ENCODE data around the gene USP49. TPM values are rescaled to one million over a fixed set of nuclear protein-coding genes. Genes with fewer than 3 reads are reported as not detected.

Gene USP49
- total and polyA plus RNA-seq, 10 of the 15 experiments (the other 5 are each of a cell fraction or from before 2014, with no cell fraction given): 1.0 to 7.7 (median 4.3) TPM

DNA sequence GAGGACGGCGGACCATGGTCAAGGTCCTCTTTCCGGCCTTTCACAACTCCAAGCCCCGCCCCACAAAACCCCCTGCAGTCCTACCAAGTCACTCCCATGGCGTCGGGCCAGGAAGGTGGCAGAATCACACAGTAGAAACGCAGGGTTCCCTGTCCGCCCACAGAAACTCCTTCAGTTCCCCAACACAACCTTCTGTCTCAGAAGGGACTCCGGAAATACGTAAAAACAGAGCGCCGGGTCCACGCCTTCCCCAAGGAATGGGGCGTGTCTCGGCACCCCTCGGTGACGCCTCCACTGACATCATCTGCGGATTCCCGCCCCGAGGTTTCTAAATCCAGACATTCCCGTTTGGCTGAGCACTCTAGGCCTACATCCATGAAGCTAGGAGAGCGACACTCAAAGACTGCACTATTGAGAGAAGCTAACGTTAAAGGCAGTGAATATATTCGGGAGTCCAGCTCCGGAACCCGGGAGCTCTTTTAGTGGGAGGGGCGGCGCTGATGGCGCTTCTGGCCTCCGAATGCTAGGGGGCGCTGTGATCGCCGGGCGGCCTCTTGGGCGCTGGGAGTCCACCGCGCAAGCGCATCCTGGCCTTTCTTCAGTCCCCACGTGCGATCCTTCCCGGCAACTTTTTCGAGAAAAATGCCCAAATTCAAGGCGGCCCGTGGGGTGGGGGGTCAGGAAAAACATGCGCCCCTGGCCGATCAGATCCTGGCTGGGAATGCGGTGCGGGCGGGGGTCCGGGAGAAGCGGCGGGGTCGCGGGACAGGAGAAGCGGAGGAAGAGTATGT is 25.9 kb upstream of the USP49 start, which contains the start of the genes BYSL and MED20:
Gene BYSL, plus strand, starts transcription at position 579 of the 791 bp plus-strand sequence. Its CDS starts 64 bp downstream, at position 643.
Gene MED20, minus strand, starts transcription at position 219 of the 791 bp plus-strand sequence. Its CDS starts 121 bp downstream, at position 98.
- H4K20me1 ChIP-seq (ENCODE audit: control insufficient read depth, insufficient read depth): no peaks in the 10 kb centered on the region
- H3K4me3 ChIP-seq: peak within 1 kb of the TSS; percentile 67
- H3K27me3 ChIP-seq (replicated peaks in 1 of 2; ENCODE audit: control insufficient read depth in 2 of 2, insufficient read depth in 2 of 2, low read length in 1 of 2): no peaks in the 10 kb centered on the region
- H3K36me3 ChIP-seq (ENCODE audit: control insufficient read depth in 2 of 2, insufficient read depth in 2 of 2, low read length in 1 of 2): peaks cover 0 to 1% of the 10 kb centered on the region in 2 experiments; a peak in 1 of 4 replicates
- ChIA-PET CTCF (interaction anchor here (0.5 to 8.3 kb wide), 43 partner anchors 8 to 643 kb away, joined by 3 to 137 read pairs (median 4); partner anchors contain the start of genes CCND3, MRPS10, TAF8 and TOMM6), SMC1A (ENCODE audit: uncharacterized antibody, unreplicated experiment) (interaction anchor here (0.9 to 2.7 kb wide), 15 partner anchors 9 to 296 kb away, joined by 3 to 23 read pairs (median 5); partner anchors contain the start of genes MRPS10, TOMM6 and USP49), POLR2A (interaction anchor here (0.9 to 2.5 kb wide), 12 partner anchors 10 to 297 kb away, joined by 3 to 9 read pairs (median 4); partner anchors contain the start of gene MRPS10), RAD21 (ENCODE audit: unreplicated experiment) (interaction anchor here (0.6 to 2.8 kb wide), 20 partner anchors 9 to 296 kb away, joined by 3 to 23 read pairs (median 5); partner anchors contain the start of genes TAF8, TOMM6 and USP49)
- DNase-seq (ENCODE audit: low read depth, low spot score): peak; percentile 83
- peak within 1 kb of the TSS; percentile 95 for H3K27ac ChIP-seq (ENCODE audit: control insufficient read depth, insufficient read depth)
- intact Hi-C loops (cut with micrococcal nuclease; ENCODE audit: unreplicated experiment): loop anchor here (1.0 to 5.0 kb wide), 5 partner anchors 26 to 296 kb away; partner anchors contain the start of genes MRPS10, TOMM6 and USP49
- in situ Hi-C loops (cut with MboI): no loop called here
- H3K9me3 ChIP-seq (replicated peaks; ENCODE audit: control insufficient read depth, insufficient read depth, low read length): no peaks in the 10 kb centered on the region
- H3K79me2 ChIP-seq (ENCODE audit: control insufficient read depth, insufficient read depth, low read length): peaks cover 49% of the 10 kb centered on the region
- ATAC-seq: peak; percentile 91
- H3K4me2 ChIP-seq (ENCODE audit: control insufficient read depth, insufficient read depth): peak within 1 kb of the TSS; percentile 99
- FAIRE-seq: peak; percentile 98
- peak within 1 kb of the TSS; percentile 83 for H3K9ac ChIP-seq (ENCODE audit: control insufficient read depth, insufficient read depth, low read length)
- no TSS peak for BruUV-seq (replicated peaks)
- H2AFZ ChIP-seq (ENCODE audit: control insufficient read depth, low read depth, low read length): peak within 1 kb of the TSS; percentile 99
- 1% methylated on average over 52 of the region's 55 CpGs for WGBS (ENCODE audit: insufficient coverage, insufficient replicate concordance, low lambda C conversion rate, missing lambda C conversion rate)
- peaks cover 4% of the 10 kb centered on the region; the same call in 1 of the 2 replicates for H3K4me1 ChIP-seq (ENCODE audit: control insufficient read depth, insufficient read depth, low read length)
- 0 out of 4 replicates have a peak, but pooled peaks have one; percentile 35 to 57 for TF ChIP-seq EP300 (IDR thresholded peaks at IDR 0.05; ENCODE audit: borderline replicate concordance in 1 of 2, control insufficient read depth in 1 of 2, low read depth in 2 of 2, low read length in 2 of 2)
- TF ChIP-seq, protein P1, sequence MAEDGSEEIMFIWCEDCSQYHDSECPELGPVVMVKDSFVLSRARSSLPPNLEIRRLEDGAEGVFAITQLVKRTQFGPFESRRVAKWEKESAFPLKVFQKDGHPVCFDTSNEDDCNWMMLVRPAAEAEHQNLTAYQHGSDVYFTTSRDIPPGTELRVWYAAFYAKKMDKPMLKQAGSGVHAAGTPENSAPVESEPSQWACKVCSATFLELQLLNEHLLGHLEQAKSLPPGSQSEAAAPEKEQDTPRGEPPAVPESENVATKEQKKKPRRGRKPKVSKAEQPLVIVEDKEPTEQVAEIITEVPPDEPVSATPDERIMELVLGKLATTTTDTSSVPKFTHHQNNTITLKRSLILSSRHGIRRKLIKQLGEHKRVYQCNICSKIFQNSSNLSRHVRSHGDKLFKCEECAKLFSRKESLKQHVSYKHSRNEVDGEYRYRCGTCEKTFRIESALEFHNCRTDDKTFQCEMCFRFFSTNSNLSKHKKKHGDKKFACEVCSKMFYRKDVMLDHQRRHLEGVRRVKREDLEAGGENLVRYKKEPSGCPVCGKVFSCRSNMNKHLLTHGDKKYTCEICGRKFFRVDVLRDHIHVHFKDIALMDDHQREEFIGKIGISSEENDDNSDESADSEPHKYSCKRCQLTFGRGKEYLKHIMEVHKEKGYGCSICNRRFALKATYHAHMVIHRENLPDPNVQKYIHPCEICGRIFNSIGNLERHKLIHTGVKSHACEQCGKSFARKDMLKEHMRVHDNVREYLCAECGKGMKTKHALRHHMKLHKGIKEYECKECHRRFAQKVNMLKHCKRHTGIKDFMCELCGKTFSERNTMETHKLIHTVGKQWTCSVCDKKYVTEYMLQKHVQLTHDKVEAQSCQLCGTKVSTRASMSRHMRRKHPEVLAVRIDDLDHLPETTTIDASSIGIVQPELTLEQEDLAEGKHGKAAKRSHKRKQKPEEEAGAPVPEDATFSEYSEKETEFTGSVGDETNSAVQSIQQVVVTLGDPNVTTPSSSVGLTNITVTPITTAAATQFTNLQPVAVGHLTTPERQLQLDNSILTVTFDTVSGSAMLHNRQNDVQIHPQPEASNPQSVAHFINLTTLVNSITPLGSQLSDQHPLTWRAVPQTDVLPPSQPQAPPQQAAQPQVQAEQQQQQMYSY (CRISPR knock-in tag; IDR thresholded peaks at IDR 0.05): no peak
- peak; percentile 98; the same call in 1 of the 2 replicates for TF ChIP-seq RB1 (IDR thresholded peaks at IDR 0.05; ENCODE audit: borderline replicate concordance)
- TF ChIP-seq, protein P2, sequence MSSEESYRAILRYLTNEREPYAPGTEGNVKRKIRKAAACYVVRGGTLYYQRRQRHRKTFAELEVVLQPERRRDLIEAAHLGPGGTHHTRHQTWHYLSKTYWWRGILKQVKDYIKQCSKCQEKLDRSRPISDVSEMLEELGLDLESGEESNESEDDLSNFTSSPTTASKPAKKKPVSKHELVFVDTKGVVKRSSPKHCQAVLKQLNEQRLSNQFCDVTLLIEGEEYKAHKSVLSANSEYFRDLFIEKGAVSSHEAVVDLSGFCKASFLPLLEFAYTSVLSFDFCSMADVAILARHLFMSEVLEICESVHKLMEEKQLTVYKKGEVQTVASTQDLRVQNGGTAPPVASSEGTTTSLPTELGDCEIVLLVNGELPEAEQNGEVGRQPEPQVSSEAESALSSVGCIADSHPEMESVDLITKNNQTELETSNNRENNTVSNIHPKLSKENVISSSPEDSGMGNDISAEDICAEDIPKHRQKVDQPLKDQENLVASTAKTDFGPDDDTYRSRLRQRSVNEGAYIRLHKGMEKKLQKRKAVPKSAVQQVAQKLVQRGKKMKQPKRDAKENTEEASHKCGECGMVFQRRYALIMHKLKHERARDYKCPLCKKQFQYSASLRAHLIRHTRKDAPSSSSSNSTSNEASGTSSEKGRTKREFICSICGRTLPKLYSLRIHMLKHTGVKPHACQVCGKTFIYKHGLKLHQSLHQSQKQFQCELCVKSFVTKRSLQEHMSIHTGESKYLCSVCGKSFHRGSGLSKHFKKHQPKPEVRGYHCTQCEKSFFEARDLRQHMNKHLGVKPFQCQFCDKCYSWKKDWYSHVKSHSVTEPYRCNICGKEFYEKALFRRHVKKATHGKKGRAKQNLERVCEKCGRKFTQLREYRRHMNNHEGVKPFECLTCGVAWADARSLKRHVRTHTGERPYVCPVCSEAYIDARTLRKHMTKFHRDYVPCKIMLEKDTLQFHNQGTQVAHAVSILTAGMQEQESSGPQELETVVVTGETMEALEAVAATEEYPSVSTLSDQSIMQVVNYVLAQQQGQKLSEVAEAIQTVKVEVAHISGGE (CRISPR knock-in tag; IDR thresholded peaks at IDR 0.05): no peak
- TF ChIP-seq SMARCA5 (IDR thresholded peaks at IDR 0.05): peak; percentile 25; the same call in 1 of the 2 replicates
- peak; percentile 89 for TF ChIP-seq KLF5 (IDR thresholded peaks at IDR 0.05; ENCODE audit: partially characterized antibody)
- TF ChIP-seq, protein P3, sequence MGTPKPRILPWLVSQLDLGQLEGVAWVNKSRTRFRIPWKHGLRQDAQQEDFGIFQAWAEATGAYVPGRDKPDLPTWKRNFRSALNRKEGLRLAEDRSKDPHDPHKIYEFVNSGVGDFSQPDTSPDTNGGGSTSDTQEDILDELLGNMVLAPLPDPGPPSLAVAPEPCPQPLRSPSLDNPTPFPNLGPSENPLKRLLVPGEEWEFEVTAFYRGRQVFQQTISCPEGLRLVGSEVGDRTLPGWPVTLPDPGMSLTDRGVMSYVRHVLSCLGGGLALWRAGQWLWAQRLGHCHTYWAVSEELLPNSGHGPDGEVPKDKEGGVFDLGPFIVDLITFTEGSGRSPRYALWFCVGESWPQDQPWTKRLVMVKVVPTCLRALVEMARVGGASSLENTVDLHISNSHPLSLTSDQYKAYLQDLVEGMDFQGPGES (IDR thresholded peaks at IDR 0.05): no peak; the same call in 1 of the 2 replicates
- TF ChIP-seq MYC (IDR thresholded peaks at IDR 0.05; ENCODE audit: insufficient read depth, insufficient read length, insufficient replicate concordance, low read length, severe bottlenecking): peak; percentile 89
- peak; percentile 49; the same call in 1 of the 2 replicates for TF ChIP-seq EED (IDR thresholded peaks at IDR 0.05; ENCODE audit: low read depth)
- TF ChIP-seq IKZF1 (conservative IDR thresholded peaks at IDR 0.05): peak; percentile 87
- TF ChIP-seq SP1 (IDR thresholded peaks at IDR 0.05; ENCODE audit: low read depth, low read length): peak; percentile 92
- TF ChIP-seq SREBF2 (IDR thresholded peaks at IDR 0.05; ENCODE audit: low read length): no peak
- no peak for TF ChIP-seq HDAC6 (IDR thresholded peaks at IDR 0.05; ENCODE audit: unreplicated experiment)

Data from GM12878 (cell line).